ENCODE data around the gene TTLL1. TPM values are rescaled to one million over a fixed set of nuclear protein-coding genes. Genes with fewer than 3 reads are reported as not detected.

Gene TTLL1
- total RNA-seq, 1 donor from 2014 or later, result 13.0 TPM

DNA sequence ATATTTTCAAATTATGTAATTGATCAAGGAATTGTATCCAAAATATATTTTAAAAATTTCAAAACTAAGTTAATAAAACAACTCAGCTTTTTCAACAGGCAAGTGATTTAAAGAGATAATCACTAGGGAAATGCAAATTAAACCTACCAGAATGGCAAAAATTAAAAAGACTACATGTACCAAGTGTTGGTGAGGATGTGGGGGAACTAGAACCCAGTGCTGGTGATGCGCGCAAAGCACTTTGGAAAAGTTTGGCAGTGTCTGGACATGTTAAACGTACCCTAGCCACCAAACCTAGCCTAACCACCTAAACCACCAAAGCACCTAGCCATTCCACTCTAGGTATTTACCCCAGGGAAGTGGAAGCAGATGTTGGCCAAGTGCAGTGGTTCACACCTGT, 97.1 kb downstream of the TTLL1 start:
- peaks cover 14% of the 10 kb centered on the region for H3K4me1 Mint-ChIP-seq (ENCODE audit: unreplicated experiment)
- no peaks in the 10 kb centered on the region for H3K36me3 Mint-ChIP-seq (ENCODE audit: low read depth, unreplicated experiment)
- no peak overlapping the region for H3K4me3 Mint-ChIP-seq (ENCODE audit: unreplicated experiment)
- H3K27ac Mint-ChIP-seq (ENCODE audit: unreplicated experiment), result no peak overlapping the region
- no peaks in the 10 kb centered on the region for H3K27me3 Mint-ChIP-seq (ENCODE audit: unreplicated experiment)
- no peak for DNase-seq (ENCODE audit: low spot score)
- TF ChIP-seq CTCF (IDR thresholded peaks at IDR 0.05; ENCODE audit: unreplicated experiment), result no peak
- no peaks in the 10 kb centered on the region for H3K9me3 Mint-ChIP-seq (ENCODE audit: unreplicated experiment)

GRCh38 chr22:42991010-42991651, 98.1 kb downstream of the TTLL1 start:
- no peak for TF ChIP-seq CTCF (IDR thresholded peaks at IDR 0.05; ENCODE audit: unreplicated experiment)
- DNase-seq (ENCODE audit: low spot score), result no peak
- Mint-ChIP-seq H3K36me3 (ENCODE audit: low read depth, unreplicated experiment) (no peaks in the 10 kb centered on the region), H3K27me3 (ENCODE audit: unreplicated experiment) (no peaks in the 10 kb centered on the region), H3K9me3 (ENCODE audit: unreplicated experiment) (no peaks in the 10 kb centered on the region), H3K27ac (ENCODE audit: unreplicated experiment) (no peak overlapping the region), H3K4me3 (ENCODE audit: unreplicated experiment) (no peak overlapping the region), H3K4me1 (ENCODE audit: unreplicated experiment) (peaks cover 23% of the 10 kb centered on the region)

DNA sequence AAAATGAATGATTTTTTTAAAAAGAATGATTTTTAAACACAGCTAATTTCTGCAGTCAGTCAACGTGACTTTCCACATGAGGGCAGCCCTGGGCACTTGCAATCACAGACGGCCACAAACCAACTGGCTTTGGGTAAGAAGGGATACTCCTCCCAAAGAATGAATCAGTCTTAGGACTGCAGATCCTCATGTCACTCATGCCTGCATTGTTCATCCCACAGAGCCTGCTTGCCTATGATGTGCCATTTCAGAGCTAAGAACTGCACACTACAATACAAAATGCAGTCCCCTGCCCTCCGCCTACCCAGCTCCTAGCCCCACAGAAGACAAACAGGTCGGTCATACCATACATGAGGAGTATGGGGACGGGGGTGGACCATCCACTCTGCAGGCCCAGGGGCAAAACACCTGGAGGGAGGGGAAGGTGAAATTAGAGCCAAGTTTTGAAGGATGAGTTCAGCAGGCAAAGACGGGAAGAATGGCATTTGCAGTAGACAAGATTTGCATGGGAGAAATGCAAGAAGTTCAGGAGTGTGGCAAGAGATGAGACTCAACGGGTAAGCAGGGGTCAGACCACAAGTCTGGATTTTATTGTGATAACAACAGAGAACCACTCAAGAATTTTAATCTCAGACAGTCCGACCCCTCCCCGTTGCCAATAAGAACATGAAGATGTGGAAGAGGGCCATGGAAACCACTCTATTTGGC, 98.9 kb downstream of the TTLL1 start:
- DNase-seq (ENCODE audit: low spot score), result no peak
- H3K4me1 Mint-ChIP-seq (ENCODE audit: unreplicated experiment), result peaks cover 25% of the 10 kb centered on the region
- no peaks in the 10 kb centered on the region for H3K9me3 Mint-ChIP-seq (ENCODE audit: unreplicated experiment)
- H3K36me3 Mint-ChIP-seq (ENCODE audit: low read depth, unreplicated experiment), result no peaks in the 10 kb centered on the region
- no peak for TF ChIP-seq CTCF (IDR thresholded peaks at IDR 0.05; ENCODE audit: unreplicated experiment)
- H3K27me3 Mint-ChIP-seq (ENCODE audit: unreplicated experiment), result no peaks in the 10 kb centered on the region
- H3K4me3 Mint-ChIP-seq (ENCODE audit: unreplicated experiment), result no peak overlapping the region
- H3K27ac Mint-ChIP-seq (ENCODE audit: unreplicated experiment), result no peak overlapping the region

Other genes starting within 250 kb of the TTLL1 start
- gene ARFGAP3, start 232.1 kb downstream of the TTLL1 start, total RNA-seq (ENCODE audit: unreplicated experiment), result 29.8 TPM
- 93.7 TPM for gene PACSIN2, start 74.2 kb downstream of the TTLL1 start, total RNA-seq (ENCODE audit: unreplicated experiment)
- gene BIK, start 21.4 kb upstream of the TTLL1 start, total RNA-seq (ENCODE audit: unreplicated experiment), result 0.97 TPM
- gene MCAT, start 54.0 kb upstream of the TTLL1 start, total RNA-seq (ENCODE audit: unreplicated experiment), result 10.3 TPM
- gene TSPO, start 62.2 kb upstream of the TTLL1 start, total RNA-seq (ENCODE audit: unreplicated experiment), result 38.9 TPM
- 15.1 TPM for gene TTLL12, start 97.7 kb upstream of the TTLL1 start, total RNA-seq (ENCODE audit: unreplicated experiment)

All from endothelial cell (in vitro differentiated cells).